ENCODE results near the gene CA5B.
"Not testable (repeated sequence)": the region's sequence is repeated elsewhere in the genome, so short reads cannot be mapped to it uniquely, and the experiment has no call there.

Gene CA5B

GRCh38 chrX:15755091-15755490, 17.0 kb downstream of the CA5B start:
- no peak overlapping the region for H3K27ac ChIP-seq (ENCODE audit: low read depth, low read length, poor library complexity, severe bottlenecking)
- no peaks in the 10 kb centered on the region for H3K9me3 ChIP-seq (ENCODE audit: low read length)
- no peak overlapping the region for H3K9ac ChIP-seq (ENCODE audit: low read length)
- peaks cover 11% of the 10 kb centered on the region for H3K4me1 ChIP-seq (ENCODE audit: insufficient read depth, low read length, severe bottlenecking)
- H4K20me1 ChIP-seq (ENCODE audit: insufficient read depth, low read length) = no peaks in the 10 kb centered on the region
- TF ChIP-seq EZH2 (IDR thresholded peaks at IDR 0.05; ENCODE audit: borderline replicate concordance, low read length) = no peak
- TF ChIP-seq CTCF (IDR thresholded peaks at IDR 0.05; ENCODE audit: low read length) = no peak
- no peaks in the 10 kb centered on the region for H3K9me2 ChIP-seq (ENCODE audit: low read depth, low read length)
- H3F3A ChIP-seq (ENCODE audit: insufficient read depth, low read length) = no peaks in the 10 kb centered on the region
- no peak overlapping the region for H2AFZ ChIP-seq (ENCODE audit: low read length)
- no peaks in the 10 kb centered on the region for H3K36me3 ChIP-seq (ENCODE audit: insufficient read depth, low read length)
- no peak overlapping the region for H3K4me3 ChIP-seq (ENCODE audit: low read depth, low read length, poor library complexity, severe bottlenecking)
- no peaks in the 10 kb centered on the region for H3K27me3 ChIP-seq (ENCODE audit: insufficient read depth, low read length)
- H3K79me2 ChIP-seq (ENCODE audit: insufficient read depth, low read length) = no peaks in the 10 kb centered on the region
- H3K4me2 ChIP-seq (ENCODE audit: low read length) = no peak overlapping the region

DNA sequence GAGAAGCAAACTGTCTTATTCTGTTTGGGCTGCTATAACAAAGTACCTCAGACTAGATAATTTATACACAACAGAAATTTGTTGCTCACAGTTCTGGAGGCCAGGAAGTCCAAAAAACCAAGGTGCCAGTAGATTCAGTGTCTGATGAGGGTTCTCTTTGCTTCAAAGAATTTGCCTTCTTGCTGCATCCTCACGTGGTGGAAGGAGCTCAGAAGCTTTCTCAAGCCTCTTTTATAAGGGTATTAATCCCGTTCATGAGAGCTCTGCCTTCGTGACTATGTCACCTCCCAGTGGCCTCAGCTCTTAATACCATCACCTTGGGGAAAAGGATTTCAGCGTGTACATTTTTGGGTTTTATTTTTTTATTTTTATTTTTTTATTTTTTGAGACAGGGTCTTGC, 20.1 kb downstream of the CA5B start:
- no peak overlapping the region for H3K4me2 ChIP-seq (ENCODE audit: low read length)
- no peaks in the 10 kb centered on the region for H3F3A ChIP-seq (ENCODE audit: insufficient read depth, low read length)
- H2AFZ ChIP-seq (ENCODE audit: low read length) = no peak overlapping the region
- H3K9me3 ChIP-seq (ENCODE audit: low read length) = no peaks in the 10 kb centered on the region
- no peaks in the 10 kb centered on the region for H3K79me2 ChIP-seq (ENCODE audit: insufficient read depth, low read length)
- no peak for TF ChIP-seq CTCF (IDR thresholded peaks at IDR 0.05; ENCODE audit: low read length)
- no peak for TF ChIP-seq EZH2 (IDR thresholded peaks at IDR 0.05; ENCODE audit: borderline replicate concordance, low read length)
- no peak overlapping the region for H3K9ac ChIP-seq (ENCODE audit: low read length)
- no peaks in the 10 kb centered on the region for H3K9me2 ChIP-seq (ENCODE audit: low read depth, low read length)
- H3K27ac ChIP-seq (ENCODE audit: low read depth, low read length, poor library complexity, severe bottlenecking) = no peak overlapping the region
- H3K36me3 ChIP-seq (ENCODE audit: insufficient read depth, low read length) = no peaks in the 10 kb centered on the region
- H3K4me1 ChIP-seq (ENCODE audit: insufficient read depth, low read length, severe bottlenecking) = no peaks in the 10 kb centered on the region
- H4K20me1 ChIP-seq (ENCODE audit: insufficient read depth, low read length) = no peaks in the 10 kb centered on the region
- no peak overlapping the region for H3K4me3 ChIP-seq (ENCODE audit: low read depth, low read length, poor library complexity, severe bottlenecking)
- no peaks in the 10 kb centered on the region for H3K27me3 ChIP-seq (ENCODE audit: insufficient read depth, low read length)

- not testable (repeated sequence) for H3K27me3 ChIP-seq (ENCODE audit: insufficient read depth, low read length); H3K9me3 ChIP-seq (ENCODE audit: low read length); H3F3A ChIP-seq (ENCODE audit: insufficient read depth, low read length); H3K4me2 ChIP-seq (ENCODE audit: low read length); H3K36me3 ChIP-seq (ENCODE audit: insufficient read depth, low read length); H3K4me3 ChIP-seq (ENCODE audit: low read depth, low read length, poor library complexity, severe bottlenecking); H3K4me1 ChIP-seq (ENCODE audit: insufficient read depth, low read length, severe bottlenecking); H2AFZ ChIP-seq (ENCODE audit: low read length); H4K20me1 ChIP-seq (ENCODE audit: insufficient read depth, low read length); H3K9me2 ChIP-seq (ENCODE audit: low read depth, low read length); H3K9ac ChIP-seq (ENCODE audit: low read length); H3K27ac ChIP-seq (ENCODE audit: low read depth, low read length, poor library complexity, severe bottlenecking); H3K79me2 ChIP-seq (ENCODE audit: insufficient read depth, low read length)
Measured at GRCh38 chrX:15759886-15760285, 21.8 kb downstream of the CA5B start.

- H3K4me3 ChIP-seq (ENCODE audit: low read depth, low read length, poor library complexity, severe bottlenecking) = no peak overlapping the region
- H3F3A ChIP-seq (ENCODE audit: insufficient read depth, low read length) = no peaks in the 10 kb centered on the region
- H3K79me2 ChIP-seq (ENCODE audit: insufficient read depth, low read length) = no peaks in the 10 kb centered on the region
- H3K27me3 ChIP-seq (ENCODE audit: insufficient read depth, low read length) = no peaks in the 10 kb centered on the region
- H3K9ac ChIP-seq (ENCODE audit: low read length) = no peak overlapping the region
- no peak overlapping the region for H3K27ac ChIP-seq (ENCODE audit: low read depth, low read length, poor library complexity, severe bottlenecking)
- H2AFZ ChIP-seq (ENCODE audit: low read length) = no peak overlapping the region
- H3K9me3 ChIP-seq (ENCODE audit: low read length) = no peaks in the 10 kb centered on the region
- H3K36me3 ChIP-seq (ENCODE audit: insufficient read depth, low read length) = no peaks in the 10 kb centered on the region
- H3K9me2 ChIP-seq (ENCODE audit: low read depth, low read length) = no peaks in the 10 kb centered on the region
- peak; percentile 61 for TF ChIP-seq CTCF (IDR thresholded peaks at IDR 0.05; ENCODE audit: low read length)
- TF ChIP-seq EZH2 (IDR thresholded peaks at IDR 0.05; ENCODE audit: borderline replicate concordance, low read length) = no peak
- H4K20me1 ChIP-seq (ENCODE audit: insufficient read depth, low read length) = no peaks in the 10 kb centered on the region
- H3K4me2 ChIP-seq (ENCODE audit: low read length) = no peak overlapping the region
- no peaks in the 10 kb centered on the region for H3K4me1 ChIP-seq (ENCODE audit: insufficient read depth, low read length, severe bottlenecking)
Measured at GRCh38 chrX:15761564-15762191, 23.6 kb downstream of the CA5B start.

Data from OCI-LY1 (cell line).